HG03280 (cell line): Measurements from ENCODE around the gene SBSN.

Experiments
- ATAC-seq: cut with Tn5 transposase; IDR thresholded peaks from one replicate; pipeline ENCODE4 v1.9.1; 2021; ENCODE audit warnings: mild to moderate bottlenecking, moderate library complexity; ENCODE audit not compliant: unreplicated experiment

The SBSN gene

DNA sequence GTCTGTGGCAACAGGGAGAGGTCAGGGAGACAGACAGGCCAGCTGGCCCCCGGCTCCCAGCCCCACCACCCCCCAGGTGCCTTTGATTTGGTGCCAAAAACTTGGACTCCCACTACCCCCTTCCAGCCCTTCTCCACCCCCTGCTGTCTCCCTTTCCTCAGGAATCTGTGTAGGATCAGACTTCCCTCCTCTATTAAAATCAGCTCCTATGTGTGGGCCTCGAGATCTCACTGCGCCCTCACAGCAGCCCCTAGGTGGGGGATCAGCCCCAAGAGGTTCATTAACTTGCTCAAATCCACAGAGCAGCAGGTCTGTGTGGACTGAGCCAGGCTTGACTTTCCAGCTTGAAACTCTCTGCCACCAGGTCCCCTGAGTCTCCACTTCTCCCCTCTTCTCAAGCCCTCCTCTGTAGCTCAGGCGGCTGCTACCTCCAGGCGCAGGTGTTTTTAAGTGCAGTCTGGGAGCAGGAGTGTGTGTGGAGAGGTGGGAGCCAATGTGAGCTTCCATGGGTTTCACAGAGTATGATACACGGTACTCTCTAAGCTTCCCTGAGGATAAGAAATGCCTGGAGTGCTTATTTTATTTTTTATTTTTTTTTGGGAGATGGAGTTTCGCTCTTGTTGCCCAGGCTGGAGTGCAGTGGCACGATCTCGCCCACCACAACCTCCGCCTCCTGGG lies 6.8 kb upstream of the SBSN start:
- no peak for ATAC-seq

DNA sequence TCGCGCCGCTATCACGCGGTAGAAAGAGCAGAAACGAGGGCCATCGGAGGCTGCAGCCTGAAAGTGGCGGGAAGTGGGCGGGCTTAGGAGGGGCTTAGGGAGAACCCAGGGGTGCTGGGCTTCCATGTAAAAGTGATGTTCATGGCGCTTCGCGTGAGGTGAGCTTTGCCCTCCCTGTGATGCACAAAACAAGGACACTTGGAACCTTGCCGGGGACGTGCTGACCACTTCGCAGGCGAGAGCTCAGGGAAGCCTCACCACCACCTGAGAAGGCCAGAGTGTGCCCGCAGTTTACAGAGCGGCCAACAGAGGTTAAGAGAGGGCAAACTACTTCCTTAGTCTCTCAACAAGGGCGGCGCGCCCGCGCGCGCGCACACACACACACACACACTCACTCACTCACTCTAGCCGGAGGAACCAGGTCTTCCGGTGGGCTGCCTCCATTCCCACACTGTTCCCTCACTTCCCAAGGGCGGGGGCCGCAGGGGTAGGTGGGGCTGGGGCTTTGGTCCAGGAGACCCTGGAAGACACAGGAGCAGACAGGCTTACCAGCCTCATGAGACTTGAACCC lies 5.8 kb upstream of the SBSN start:
- no peak for ATAC-seq

DNA sequence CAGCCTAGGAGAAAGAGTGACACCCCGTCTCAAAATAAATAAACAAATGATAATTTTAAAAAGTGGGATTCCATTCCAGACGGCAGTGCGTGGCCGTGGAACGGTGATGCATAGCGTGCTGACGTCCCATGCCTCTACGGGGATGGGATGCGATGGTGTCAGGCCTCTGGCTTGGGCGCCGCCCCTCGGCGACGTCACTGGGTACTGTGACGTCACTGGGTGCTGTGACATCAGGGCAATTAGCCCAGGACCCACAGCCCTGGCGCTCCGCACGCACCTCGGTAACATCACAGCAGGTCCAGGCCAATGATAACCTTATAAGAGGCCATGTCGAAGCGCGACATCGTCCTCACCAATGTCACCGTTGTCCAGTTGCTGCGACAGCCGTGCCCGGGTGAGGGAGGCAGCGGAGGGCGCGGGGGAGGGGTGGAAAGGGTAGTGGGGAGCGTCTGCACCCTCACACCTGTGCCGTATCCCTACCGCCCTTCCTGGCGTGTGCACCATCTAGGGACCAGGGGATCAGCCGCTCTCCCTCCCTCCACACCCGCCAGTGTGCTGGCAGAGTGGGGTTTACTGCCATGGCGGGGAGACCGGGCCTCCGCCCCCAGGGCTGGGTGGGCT lies 5.2 kb upstream of the SBSN start, which contains the start of gene GAPDHS:
Gene GAPDHS, plus strand, starts transcription at position 256 of the 621 bp plus-strand sequence. Its CDS starts 72 bp downstream, at position 328.
- ATAC-seq: no peak

DNA sequence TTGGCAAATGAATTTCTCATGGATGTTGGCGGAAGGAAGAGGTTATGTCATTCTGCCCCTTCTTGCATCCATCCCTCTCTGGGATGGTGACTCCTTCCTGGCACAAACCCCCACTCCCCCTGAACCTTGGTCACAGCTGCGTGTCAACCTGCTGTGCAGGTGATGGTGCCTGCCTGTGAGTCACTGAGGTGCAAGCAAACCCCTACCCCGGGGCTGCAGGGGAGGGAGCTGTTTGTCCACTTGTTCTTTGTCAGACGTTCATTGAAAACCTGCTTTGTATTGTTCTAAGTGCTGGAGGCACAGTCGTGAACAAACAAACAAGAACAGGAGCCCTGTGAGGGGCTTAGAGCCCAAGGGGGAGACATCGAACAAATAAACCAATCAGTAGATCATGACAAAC lies 3.2 kb upstream of the SBSN start:
- no peak for ATAC-seq

DNA sequence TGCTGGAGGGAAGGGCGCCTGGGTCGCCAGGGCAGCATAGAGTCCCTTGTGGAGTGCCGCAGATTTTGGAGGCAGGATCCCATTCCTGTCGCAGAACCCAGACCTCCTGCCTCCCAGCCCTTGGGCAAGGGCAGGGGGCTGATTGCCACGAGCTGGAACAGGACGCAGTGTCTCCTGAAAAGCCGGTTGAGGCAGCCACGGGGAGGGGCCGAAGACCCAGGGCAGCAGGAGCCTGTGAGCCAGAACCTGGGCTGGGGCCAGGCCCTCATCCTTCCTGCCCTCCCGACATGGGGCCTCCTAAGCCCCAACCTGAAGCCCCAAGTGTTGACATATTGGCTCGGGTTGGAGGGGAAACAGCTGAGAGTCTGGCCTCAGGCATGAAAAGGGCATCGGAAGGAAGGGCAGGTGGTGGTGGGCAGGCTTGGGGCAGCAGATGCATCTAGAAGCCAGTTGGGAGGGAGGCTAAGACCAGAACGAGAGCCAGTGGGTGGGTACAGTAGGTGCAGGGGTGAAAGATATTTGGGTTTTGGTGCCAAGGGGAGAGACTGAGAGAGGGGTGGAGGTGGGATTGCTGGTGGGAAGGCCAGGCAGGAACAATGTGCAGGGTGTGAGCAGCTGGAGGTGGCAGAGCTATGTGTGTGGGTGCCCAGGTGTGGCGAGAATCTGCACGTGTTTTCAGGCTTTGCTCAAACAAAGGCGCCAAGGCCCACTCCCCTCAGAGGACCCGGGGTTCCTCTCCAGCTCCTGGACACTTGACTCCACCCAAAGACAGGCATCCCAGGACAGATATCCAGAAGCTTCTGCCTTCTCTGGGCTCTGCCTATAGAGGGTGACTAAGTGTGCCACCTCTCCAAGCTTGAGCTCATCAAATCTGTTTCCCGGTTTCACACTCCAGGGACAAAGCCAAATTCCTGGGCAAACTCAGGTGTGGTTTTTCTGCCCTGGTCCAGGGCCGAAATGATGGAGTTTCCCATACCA lies 1.4 kb upstream of the SBSN start:
- ATAC-seq: no peak

DNA sequence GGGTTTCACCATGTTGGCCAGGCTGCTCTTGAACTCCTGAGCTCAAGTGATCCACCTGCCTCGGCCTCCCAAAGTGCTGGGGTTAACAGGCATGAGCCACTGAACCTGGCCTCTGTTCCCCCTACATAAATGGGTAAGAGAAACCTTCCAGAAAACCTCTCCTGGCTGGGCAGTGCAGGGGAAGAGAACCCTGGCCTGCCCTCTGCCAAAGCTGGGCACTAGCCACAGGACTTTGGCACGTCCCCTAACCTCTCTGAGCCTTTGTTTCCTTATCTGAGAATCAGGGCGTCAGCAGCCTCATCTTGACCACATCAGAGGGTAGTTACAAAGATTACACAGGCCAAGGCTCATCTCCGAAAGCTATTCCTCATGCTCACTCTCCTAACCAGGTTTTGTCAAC lies 2.2 kb downstream of the SBSN start:
- no peak for ATAC-seq

DNA sequence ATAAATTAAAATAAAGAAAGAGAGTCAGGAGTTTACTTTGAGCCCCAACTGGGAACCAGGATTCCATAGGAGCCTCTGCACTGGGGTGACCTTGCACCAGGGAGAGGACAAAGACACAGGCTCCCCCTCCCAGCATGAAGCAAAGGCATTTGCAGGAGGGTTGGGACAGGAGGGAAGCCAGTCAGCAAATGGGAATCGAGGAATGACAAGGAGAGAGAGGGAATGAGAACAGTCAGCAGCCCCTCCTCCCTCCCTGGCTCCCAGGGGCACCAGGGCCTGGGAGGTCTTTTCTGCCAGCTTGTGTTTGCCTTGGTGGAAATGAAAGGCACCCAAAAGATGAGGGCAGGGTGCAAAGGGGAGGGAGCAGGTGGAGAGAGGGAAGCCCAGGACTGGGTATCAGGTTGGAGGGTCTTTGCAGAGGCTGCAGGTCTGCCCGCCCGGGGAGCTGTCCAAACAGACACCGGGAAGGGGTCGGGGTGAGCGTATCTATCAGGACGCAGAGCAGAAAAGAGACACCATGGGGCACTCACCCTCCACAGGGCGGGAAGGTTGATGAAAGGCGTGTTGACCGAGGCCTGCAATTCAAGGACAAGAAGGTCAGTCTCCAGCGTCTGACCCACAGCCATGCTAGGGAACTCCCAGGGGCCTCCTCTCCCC lies 3.8 kb downstream of the SBSN start:
- ATAC-seq: no peak

DNA sequence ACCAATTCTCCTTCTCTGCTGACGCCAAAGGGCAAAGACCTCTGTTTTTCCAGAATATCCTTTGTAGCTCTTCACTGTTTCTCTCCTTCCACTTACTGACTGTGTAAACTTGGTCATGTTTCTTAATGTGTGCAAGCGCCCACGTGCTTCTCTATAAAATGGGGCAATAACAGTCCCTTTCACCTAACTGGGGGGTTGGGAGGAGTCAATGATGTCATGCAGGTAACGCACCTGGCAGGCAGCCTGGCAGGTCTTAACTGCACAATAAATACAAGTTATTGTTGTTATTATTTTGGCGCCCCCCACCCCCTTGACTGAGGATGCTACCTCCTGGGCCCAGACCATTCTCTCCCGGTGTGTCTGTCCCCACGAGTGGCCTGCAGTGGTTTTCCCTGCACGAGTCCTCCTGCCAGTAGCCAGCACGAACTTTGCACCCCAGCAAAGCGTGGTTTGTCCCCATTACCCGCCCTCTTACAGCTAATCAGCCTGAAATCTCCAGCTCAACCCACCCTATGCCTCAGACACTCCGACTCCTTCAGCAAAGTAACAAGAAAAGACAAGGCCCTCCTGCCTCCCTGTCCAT lies 5.3 kb downstream of the SBSN start:
- ATAC-seq: no peak

DNA sequence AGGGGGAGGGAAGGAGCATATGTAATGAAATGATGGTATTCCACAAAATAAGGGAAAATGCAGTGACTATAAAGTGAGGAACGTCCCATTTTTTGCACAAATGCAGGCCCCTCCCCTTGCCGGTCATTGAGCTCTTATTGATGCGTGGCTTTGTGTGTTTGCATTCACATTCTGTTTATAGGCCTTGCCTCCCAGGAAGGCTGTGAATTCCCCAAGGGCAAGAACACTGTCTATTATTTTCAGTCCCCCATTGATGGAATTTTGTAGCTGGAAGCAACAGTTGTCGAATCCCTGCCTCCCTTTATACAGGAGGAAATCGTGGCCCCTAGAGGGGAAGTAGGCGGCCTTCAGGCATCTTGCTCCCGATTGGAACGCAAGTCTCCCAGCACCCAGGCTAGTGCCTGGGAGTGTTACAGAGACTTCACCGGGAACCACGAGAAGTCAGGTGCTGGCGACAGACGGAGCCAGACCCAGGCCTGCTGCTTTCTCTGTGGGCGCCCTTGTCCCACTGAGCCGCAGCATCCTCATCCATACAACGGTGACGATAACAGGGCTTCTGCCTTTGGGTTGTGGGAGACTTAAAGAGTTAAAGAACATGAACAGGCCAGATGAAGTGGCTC lies 6.9 kb downstream of the SBSN start:
- ATAC-seq: no peak

DNA sequence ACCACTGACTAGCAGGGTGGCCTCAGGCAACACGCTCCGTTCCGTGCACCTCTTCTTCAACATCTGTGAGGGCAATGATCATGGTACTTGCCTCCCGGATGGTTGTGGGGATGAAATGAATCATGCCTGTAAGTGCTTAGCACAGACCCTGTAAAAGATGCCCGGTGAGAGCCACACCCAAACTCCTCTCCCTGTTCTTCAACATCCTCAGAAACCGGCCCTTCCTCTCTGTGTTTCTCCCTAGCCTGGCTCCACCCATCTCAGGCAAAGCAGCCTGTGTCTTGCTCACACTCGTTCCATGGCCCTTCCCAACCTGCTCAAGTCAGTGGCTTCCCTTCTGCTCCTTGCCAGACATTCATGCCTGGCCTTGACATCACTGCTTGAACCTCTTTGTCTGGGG lies 8.8 kb downstream of the SBSN start:
- no peak for ATAC-seq

DNA sequence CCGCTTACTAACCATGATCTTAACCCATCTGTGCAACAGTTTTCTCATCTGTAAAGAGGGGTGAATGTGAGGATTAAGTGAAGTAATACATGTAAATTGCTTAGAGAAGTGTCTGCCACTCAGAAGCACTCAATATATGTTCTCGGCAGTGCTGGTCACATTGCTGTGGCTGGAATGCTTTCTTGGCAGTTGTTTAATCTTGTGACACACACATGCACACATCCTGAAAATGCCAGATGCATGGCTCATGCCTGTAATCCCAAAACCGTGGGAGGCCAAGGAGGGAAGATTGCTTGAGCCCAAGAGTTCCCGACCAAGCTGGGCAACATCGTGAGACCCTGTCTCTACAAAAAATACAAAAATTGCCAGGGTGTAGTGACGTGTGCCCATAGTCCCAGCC lies 9.8 kb downstream of the SBSN start:
- no peak for ATAC-seq

DNA sequence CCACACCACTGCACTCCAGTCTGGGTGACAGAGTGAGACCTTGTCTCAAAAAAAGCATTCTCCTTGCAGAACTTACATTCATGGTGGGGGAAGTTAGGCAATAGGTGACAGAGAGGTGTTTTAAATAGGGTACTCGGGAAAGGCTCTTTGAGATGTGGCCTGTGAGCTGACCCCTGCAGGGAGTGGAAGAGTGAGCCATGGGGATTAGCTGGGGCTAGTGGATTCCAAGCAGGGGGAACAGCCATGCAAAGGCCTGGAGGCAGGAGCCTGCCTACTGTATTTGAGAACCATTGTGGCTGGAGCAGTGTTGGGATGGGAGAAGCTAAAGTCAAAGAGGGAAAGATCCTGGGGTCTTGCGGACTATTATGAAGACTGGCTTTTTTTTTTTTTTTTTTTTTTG lies 10.8 kb downstream of the SBSN start:
- no peak for ATAC-seq

DNA sequence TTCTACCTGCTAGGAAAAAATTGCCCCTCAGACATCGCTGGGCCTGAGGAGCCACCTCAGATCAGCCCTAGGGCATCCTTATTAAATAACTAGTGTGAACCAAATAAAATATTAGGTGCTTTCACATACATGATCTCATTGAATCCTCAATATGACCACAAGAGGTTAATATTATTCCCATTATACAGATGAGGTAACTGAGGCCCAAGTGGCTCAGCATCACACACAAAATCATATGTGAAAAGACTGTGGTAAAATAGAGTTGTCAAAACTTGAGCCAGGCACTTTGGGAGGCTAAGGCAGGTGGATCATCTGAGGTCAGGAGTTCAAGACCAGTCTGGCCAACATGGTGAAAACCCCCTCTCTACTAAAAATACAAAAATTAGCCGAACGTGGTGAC lies 11.8 kb downstream of the SBSN start:
- no peak for ATAC-seq

DNA sequence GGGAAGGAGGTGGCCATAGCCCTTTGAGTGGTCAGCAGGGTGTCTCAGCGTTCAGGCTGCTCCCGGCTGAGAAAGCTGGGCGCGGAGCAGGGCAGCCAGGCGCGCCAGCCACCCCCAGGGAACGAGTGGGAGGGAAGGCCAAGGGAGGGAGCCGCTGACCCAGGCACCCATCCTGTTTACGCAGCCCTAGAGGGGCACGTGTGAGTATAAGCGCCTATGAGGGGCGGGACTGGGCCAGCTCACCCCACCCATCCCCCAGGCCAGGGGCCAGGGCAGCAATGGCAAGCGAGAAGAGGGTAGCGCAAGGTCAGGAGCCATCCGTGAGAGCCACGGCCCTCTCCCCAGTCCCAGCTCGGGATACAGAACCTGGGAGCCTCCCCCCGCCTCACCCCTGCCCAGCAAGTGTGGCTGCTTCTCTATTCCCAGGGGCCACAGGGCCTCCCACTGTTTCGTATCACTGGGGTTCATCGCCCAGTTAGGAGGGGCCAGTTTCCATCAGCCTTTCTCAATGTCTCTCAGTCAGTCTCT lies 13.8 kb downstream of the SBSN start:
- ATAC-seq: no peak

DNA sequence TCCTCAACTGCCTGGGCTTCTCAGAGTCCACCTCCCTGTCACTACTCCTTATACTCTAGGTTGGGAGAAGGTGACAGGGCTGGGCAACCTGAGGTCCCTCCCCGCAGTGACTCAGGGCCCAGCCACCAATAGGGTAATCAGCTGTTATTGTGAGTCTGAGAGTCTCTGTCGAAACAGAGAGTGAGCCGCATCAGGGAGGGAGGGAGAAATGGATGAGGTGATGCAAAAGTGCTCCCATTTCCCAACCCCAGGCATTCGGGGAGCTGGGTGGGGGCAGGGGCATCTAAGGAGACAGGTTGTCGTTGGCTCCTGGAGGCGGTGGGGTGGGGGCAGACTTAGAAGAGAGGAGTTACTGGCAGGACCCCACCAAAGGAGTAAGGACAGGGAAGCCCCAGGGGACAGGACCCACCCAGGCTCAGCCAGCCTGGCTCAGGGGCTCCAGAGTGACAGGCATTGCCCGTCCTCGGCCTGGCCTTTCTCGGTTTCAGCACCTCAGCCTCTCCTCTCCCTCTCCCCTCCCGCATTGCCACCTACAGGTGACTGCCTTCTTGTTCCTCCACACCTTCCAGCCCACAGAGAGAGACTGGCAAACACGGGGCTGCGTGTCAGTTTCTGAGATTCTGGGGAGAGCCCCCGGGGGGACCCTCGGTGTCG lies 14.4 kb downstream of the SBSN start, which contains the start of gene DMKN:
Gene DMKN, minus strand, starts transcription at position 22 of the 654 bp plus-strand sequence. CDS start 174 bp downstream, outside the sequence.
- ATAC-seq: no peak

DNA sequence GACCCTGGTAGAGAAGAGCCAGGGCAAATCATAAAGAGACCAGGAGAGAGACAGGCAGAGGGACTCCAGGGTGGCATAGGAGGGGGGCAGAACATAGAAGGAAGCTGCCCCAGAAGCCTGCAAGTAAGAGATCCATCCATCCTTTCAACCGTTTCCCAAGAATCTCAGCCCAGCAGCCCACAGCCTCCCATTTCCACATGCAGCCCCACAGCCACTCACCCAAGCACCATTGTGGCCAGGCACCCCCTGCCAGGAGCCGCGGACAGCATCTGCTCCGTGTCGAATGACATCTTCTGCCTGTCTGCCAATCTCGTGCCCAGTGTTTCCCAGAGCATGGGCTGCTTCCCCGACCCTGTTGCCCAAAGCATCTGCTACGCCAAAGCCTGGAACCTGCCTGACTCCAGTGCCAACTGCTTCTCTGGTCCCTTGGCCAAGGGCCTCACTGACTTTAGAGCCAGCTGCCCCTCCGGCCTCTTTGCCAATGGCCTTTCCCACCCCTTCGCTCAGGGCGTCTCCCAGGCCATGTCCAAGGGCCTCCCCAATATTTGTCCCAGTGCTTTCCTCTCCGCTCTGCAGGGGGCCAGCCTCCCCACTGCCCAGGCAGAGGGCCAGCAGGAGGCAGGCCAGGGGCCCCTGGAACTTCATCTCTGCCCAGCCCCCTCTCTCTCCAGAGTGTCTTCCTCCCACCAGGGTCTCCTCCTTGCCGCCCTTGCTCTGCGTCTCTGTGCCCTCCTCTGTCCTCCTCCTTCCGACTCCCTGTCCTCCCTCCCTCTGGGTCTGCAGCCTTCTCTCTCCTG lies 15.1 kb downstream of the SBSN start:
- ATAC-seq: no peak

DNA sequence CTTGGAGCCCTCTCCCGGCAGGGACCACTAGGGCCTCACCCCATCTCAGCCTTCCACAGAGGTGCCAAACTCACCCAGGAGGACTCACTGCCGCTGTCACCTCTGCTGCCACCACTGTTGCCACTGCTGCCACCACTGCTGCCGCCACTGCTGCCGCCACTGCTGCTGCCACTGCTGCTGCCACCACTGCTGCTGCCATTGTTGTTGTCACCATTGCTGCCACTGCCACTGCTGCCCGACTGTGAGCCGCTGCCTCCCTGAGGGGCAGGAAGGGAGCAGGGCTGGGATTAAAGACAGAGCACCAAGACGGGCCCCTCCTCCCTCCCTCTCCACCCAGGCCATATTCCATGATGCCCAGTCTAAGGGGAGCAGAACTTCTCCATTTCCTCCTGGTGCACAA lies 16.8 kb downstream of the SBSN start:
- no peak for ATAC-seq

DNA sequence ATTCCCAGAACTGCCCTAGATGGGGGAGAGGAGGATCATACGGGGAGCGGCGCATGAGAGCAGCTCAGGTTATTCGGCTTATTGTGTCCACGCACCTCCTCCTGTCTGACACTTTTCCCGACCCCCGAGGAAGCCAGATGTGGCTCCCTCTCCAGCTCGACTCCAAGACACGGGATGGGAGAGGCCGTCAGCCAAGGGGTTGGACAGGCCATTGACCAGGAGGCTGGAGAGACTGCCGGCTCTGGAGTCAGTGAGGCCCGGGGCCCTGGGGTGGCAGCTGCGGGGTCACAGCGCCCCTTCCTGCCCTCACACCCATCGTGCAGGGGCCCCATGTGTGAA lies 17.5 kb downstream of the SBSN start:
- ATAC-seq: no peak
